ENCODE results near the gene RBMS3. TPM values are rescaled to one million over a fixed set of nuclear protein-coding genes. Genes with fewer than 3 reads are reported as not detected.

RBMS3 gene
- total RNA-seq, 1 experiment from 2014 or later: 0.42 TPM

GRCh38 chr3:29285471-29286071, 4.7 kb downstream of the RBMS3 start:
- DNase-seq (ENCODE audit: low read depth, low spot score) (no peak), ATAC-seq (no peak)
- Histone ChIP-seq H3K9me2 (ENCODE audit: insufficient read depth) (no peaks in the 10 kb centered on the region), H3K27me3 (ENCODE audit: insufficient read depth, low read length) (peaks cover 18% of the 10 kb centered on the region), H3K4me2 (ENCODE audit: low read length) (no peak overlapping the region), H3K9ac (ENCODE audit: low read length) (no peak overlapping the region), H3K79me2 (ENCODE audit: insufficient read depth, low read length) (no peaks in the 10 kb centered on the region), H3K4me3 (replicated peaks in 1 of 2; ENCODE audit: low read depth in 1 of 2, low read length in 2 of 2) (no peak overlapping the region), H3K36me3 (ENCODE audit: control insufficient read depth in 1 of 2, insufficient read depth in 2 of 2, low read length in 2 of 2) (no peaks in the 10 kb centered on the region), H4K20me1 (ENCODE audit: insufficient read depth) (no peaks in the 10 kb centered on the region), H3K4me1 (ENCODE audit: control insufficient read depth in 1 of 2, insufficient read depth in 2 of 2, low read length in 2 of 2) (peaks cover 5 to 9% of the 10 kb centered on the region in 2 experiments; a peak in 2 of 4 replicates), H3K9me3 (ENCODE audit: control insufficient read depth in 1 of 2, insufficient read depth in 1 of 2, low read depth in 1 of 2, low read length in 2 of 2) (no peaks in the 10 kb centered on the region), H2AFZ (ENCODE audit: low read depth, low read length, poor library complexity, severe bottlenecking) (no peak overlapping the region), H3K27ac (ENCODE audit: low read depth, low read length) (no peak overlapping the region)
- ChIA-PET POLR2A (no interaction called here), RAD21 (ENCODE audit: low non-redundant PET in 1 of 2, low total read pairs in 2 of 2, uncharacterized antibody in 2 of 2, unreplicated experiment in 2 of 2) (no interaction called here), CTCF (no interaction called here)
- intact Hi-C loops (cut with micrococcal nuclease): no loop called here
- BruUV-seq (replicated peaks): no TSS peak
- TF ChIP-seq CEBPB (IDR thresholded peaks at IDR 0.05; ENCODE audit: low read depth) (no peak), ZNF274 (IDR thresholded peaks at IDR 0.05; ENCODE audit: low read depth, low read length) (no peak), ATF3 (IDR thresholded peaks at IDR 0.05) (no peak), ELF1 (IDR thresholded peaks at IDR 0.05; ENCODE audit: borderline replicate concordance, low read depth) (no peak), SIN3A (IDR thresholded peaks at IDR 0.05; ENCODE audit: low read depth) (no peak), EGR1 (IDR thresholded peaks at IDR 0.05; ENCODE audit: low read depth) (no peak), TCF7L2 (IDR thresholded peaks at IDR 0.05; ENCODE audit: borderline replicate concordance, extremely low read depth, insufficient read depth, insufficient read length) (no peak), REST (IDR thresholded peaks at IDR 0.05; ENCODE audit: low read depth) (no peak), YY1 (IDR thresholded peaks at IDR 0.05; ENCODE audit: extremely low read depth, insufficient replicate concordance, low read depth, low read length) (no peak), CBX3 (IDR thresholded peaks at IDR 0.05; ENCODE audit: low read depth) (no peak), ZFX (IDR thresholded peaks at IDR 0.05) (no peak), CTCF (IDR thresholded peaks at IDR 0.05 in 2 of 3, conservative IDR thresholded peaks at IDR 0.05 in 1 of 3; ENCODE audit: borderline replicate concordance in 1 of 3, insufficient read depth in 1 of 3, low read depth in 2 of 3, low read length in 2 of 3) (no peak)

All from HCT116 (cell line).